PC-3 (cell line): ENCODE measurements around the gene PVALB. TPM values are rescaled to one million over a fixed set of nuclear protein-coding genes. Genes with fewer than 3 reads are reported as not detected.

Experiments used
- ATAC-seq: fragments of 200-7000 bp; cut with Tn5 transposase; 2 replicates; pipeline ENCODE4 v1.9.1; 2020; ENCODE audit warnings: mild to moderate bottlenecking, moderate library complexity
- BruUV-seq: library from RNA; stranded (reverse); fragments of 400-500 nt; replicated peaks from 2 replicates; lab custom pipeline; 2021; lab: Mats Ljungman, UMichigan
- CTCF ChIA-PET: fragments of 300-600 bp; sonication (Branson Sonifier 250); formaldehyde crosslinking; loops from one replicate; lab custom pipeline; 2022; ENCODE audit warnings: antibody characterized with exemption; lab: Charles Lee
- POLR2A ChIA-PET: fragments of 300-600 bp; sonication (Branson Sonifier 250); formaldehyde crosslinking; loops from one replicate; lab custom pipeline; 2022; ENCODE audit warnings: antibody characterized with exemption; ENCODE audit not compliant: unreplicated experiment; lab: Charles Lee
- DNase-seq: peaks from one replicate; pipeline ENCODE4 v3.0.0-alpha.2; 2015
- H2AFZ ChIP-seq: fragments of 300-600 bp; sonication (generic); 2 replicates; pipeline ENCODE4 v1.6.0; 2016; ENCODE audit warnings: antibody characterized with exemption, low read length
- H3F3A ChIP-seq: fragments of 300-600 bp; sonication (generic); one replicate; pipeline ENCODE4 v1.6.0; 2017; ENCODE audit warnings: antibody characterized with exemption, low read length, control low read depth, mild to moderate bottlenecking; ENCODE audit not compliant: unreplicated experiment
- H3K27ac ChIP-seq: fragments of 300-600 bp; sonication (generic); 2 replicates; pipeline ENCODE4 v1.5.1; 2016; ENCODE audit warnings: mild to moderate bottlenecking, low read length
- H3K27me3 ChIP-seq: fragments of 300-600 bp; sonication (generic); 2 replicates; pipeline ENCODE4 v1.6.1; 2016; ENCODE audit warnings: low read length, mixed read lengths
- H3K36me3 ChIP-seq: fragments of 300-600 bp; sonication (generic); 2 replicates; pipeline ENCODE4 v1.6.1; 2016; ENCODE audit warnings: low read depth, mixed run types, low read length, mixed read lengths
- H3K4me1 ChIP-seq: fragments of 300-600 bp; sonication (generic); 2 replicates; pipeline ENCODE4 v1.5.1; 2016; ENCODE audit warnings: low read length; ENCODE audit not compliant: insufficient read depth
- H3K4me2 ChIP-seq: fragments of 300-600 bp; sonication (generic); 2 replicates; pipeline ENCODE4 v1.6.0; 2016; ENCODE audit warnings: low read length
- H3K4me3 ChIP-seq: fragments of 300-600 bp; sonication (generic); 2 replicates; pipeline ENCODE4 v1.5.1; 2016; ENCODE audit warnings: mild to moderate bottlenecking, low read length, mixed read lengths
- H3K79me2 ChIP-seq: fragments of 300-600 bp; sonication (generic); 2 replicates; pipeline ENCODE4 v1.6.1; 2017; ENCODE audit warnings: low read length, mixed read lengths
- H3K9ac ChIP-seq: fragments of 300-600 bp; sonication (generic); 2 replicates; pipeline ENCODE4 v1.6.0; 2016; ENCODE audit warnings: mild to moderate bottlenecking, low read length
- H3K9me2 ChIP-seq: fragments of 300-600 bp; sonication (generic); replicated peaks from 2 replicates; pipeline ENCODE4 v1.6.1; 2016; ENCODE audit warnings: mixed run types, low read length, mixed read lengths
- H3K9me3 ChIP-seq: fragments of 300-600 bp; sonication (generic); 2 replicates; pipeline ENCODE4 v1.6.1; 2016; ENCODE audit warnings: low read length, mixed read lengths
- H4K20me1 ChIP-seq: fragments of 300-600 bp; sonication (generic); 2 replicates; pipeline ENCODE4 v1.6.1; 2016; ENCODE audit warnings: low read length, mixed read lengths
- EZH2 ChIP-seq: fragments of 300-600 bp; sonication (generic); IDR thresholded peaks from one replicate; pipeline ENCODE4 v1.6.1; 2017; ENCODE audit warnings: antibody characterized with exemption, mild to moderate bottlenecking, low read length; ENCODE audit not compliant: unreplicated experiment
- EZH2phosphoT487 ChIP-seq: fragments of 300-600 bp; sonication (generic); IDR thresholded peaks from 2 replicates; pipeline ENCODE4 v1.6.1; 2018; ENCODE audit warnings: mild to moderate bottlenecking, antibody characterized with exemption, low read length, borderline replicate concordance
- intact Hi-C: fragments of 100-400 bp; cut with micrococcal nuclease; formaldehyde crosslinking; loops from 2 replicates; pipeline ENCODE4 v1.9.0; 2023
- total RNA-seq: library from RNA; depleted of rRNA; stranded (reverse); fragments of >200 nt; gene quantifications from 2 replicates; pipeline ENCODE4 v1.2.3, GENCODE V29; 2014
- TF ChIP-seq, protein P1 (sequence below): fragments of 300-600 bp; sonication (generic); conservative IDR thresholded peaks from 2 replicates; pipeline ENCODE4 v1.5.1; 2017; ENCODE audit warnings: antibody characterized with exemption, low read depth, mild to moderate bottlenecking, low read length

The PVALB gene
- total RNA-seq, 1 experiment from 2014 or later, result not detected

DNA sequence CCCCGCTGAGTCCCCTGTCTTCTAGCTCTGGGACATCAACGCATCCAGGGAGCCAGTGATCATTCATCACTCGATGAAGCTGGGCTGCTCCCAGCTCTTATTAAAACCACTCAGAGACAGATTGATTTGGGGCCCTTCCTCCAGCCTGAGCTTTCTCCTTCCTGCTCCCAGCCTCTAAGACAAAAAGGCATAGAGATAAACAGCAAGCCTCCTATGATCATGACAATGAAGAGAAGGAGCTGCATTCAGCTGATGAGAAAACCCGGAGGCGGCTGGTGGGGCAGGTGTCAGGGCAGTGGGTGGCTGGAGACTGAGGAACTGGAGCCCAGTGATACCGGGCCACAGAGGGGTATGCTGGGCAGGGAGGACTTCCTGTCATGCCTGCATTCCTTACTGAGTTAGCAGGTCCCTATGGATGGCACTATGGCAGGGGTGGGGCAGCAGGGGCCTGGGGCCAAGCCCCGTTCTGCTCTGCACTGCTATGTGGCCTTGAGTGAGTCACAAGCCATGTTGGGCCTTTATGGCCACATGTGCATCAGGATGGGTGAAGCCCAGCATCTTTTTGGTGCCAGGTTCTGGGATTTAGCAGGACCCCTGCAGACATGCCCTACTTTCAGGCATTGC is 20.2 kb downstream of the PVALB start:
- CTCF ChIA-PET, result no interaction called here
- Histone ChIP-seq H3K27me3 (no peaks in the 10 kb centered on the region), H3K9me3 (no peaks in the 10 kb centered on the region), H4K20me1 (no peaks in the 10 kb centered on the region), H3K79me2 (no peaks in the 10 kb centered on the region), H3K9me2 (no peaks in the 10 kb centered on the region), H2AFZ (no peak overlapping the region), H3F3A (no peaks in the 10 kb centered on the region), H3K27ac (no peak overlapping the region), H3K9ac (no peak overlapping the region), H3K4me1 (no peaks in the 10 kb centered on the region), H3K4me2 (no peak overlapping the region), H3K4me3 (no peak overlapping the region), H3K36me3 (no peaks in the 10 kb centered on the region)
- POLR2A ChIA-PET, result no interaction called here
- BruUV-seq, result no TSS peak
- no peak for TF ChIP-seq EZH2phosphoT487
- TF ChIP-seq EZH2, result no peak
- TF ChIP-seq, protein P1, sequence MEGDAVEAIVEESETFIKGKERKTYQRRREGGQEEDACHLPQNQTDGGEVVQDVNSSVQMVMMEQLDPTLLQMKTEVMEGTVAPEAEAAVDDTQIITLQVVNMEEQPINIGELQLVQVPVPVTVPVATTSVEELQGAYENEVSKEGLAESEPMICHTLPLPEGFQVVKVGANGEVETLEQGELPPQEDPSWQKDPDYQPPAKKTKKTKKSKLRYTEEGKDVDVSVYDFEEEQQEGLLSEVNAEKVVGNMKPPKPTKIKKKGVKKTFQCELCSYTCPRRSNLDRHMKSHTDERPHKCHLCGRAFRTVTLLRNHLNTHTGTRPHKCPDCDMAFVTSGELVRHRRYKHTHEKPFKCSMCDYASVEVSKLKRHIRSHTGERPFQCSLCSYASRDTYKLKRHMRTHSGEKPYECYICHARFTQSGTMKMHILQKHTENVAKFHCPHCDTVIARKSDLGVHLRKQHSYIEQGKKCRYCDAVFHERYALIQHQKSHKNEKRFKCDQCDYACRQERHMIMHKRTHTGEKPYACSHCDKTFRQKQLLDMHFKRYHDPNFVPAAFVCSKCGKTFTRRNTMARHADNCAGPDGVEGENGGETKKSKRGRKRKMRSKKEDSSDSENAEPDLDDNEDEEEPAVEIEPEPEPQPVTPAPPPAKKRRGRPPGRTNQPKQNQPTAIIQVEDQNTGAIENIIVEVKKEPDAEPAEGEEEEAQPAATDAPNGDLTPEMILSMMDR, result no peak
- DNase-seq (no peak), ATAC-seq (0 out of 2 replicates have a peak, but pooled peaks have one; percentile 24)
- intact Hi-C loops, result no loop called here

DNA sequence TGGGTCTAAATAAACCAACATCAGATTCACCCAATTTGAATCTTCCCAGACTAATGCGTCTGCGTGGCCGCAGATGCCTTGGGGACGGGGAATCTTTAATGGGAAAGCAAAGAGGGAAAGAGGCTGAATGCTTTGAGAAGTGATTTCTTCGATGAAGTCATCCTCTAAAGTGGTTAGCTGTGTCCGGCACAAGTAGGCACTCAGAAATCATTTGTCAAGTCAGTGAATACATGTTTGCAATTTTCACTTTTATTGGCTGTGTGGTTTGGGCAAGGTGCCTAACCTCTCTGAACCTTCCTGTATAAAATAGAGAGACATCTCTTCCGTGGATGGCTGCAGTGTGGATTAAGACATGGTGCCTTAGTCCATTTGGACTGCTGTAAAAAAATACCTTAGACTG is 21.2 kb downstream of the PVALB start:
- intact Hi-C loops, result no loop called here
- ATAC-seq (peak; percentile 68), DNase-seq (peak; percentile 25)
- Histone ChIP-seq H3F3A (no peaks in the 10 kb centered on the region), H3K4me1 (no peaks in the 10 kb centered on the region), H3K9me3 (no peaks in the 10 kb centered on the region), H2AFZ (no peak overlapping the region), H3K9ac (no peak overlapping the region), H3K79me2 (no peaks in the 10 kb centered on the region), H3K4me3 (no peak overlapping the region), H4K20me1 (no peaks in the 10 kb centered on the region), H3K4me2 (no peak overlapping the region; the same call in 1 of the 2 replicates), H3K27ac (no peak overlapping the region), H3K36me3 (no peaks in the 10 kb centered on the region), H3K9me2 (no peaks in the 10 kb centered on the region), H3K27me3 (no peaks in the 10 kb centered on the region)
- TF ChIP-seq EZH2, result no peak
- TF ChIP-seq, protein P1, result no peak
- BruUV-seq, result no TSS peak
- CTCF ChIA-PET, result no interaction called here
- POLR2A ChIA-PET, result no interaction called here

DNA sequence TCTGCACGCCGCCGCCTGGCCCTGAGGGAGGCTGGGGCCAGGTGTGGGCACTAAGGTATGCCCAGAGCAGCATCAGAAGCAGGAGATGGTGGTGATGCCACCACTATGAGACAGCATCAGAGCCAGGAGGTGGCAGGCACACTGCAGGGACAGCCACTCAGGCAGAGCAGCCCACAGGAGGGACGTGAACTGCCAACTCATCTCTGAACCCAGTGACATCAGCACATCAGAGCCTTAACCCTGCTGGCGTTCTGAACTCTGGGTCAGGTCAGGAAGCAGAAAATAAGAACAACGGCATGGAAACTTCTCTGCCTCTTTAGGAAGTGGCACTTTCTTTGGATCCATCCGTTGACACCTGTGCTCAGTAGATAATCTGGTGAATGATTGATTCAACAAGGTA is 26.2 kb downstream of the PVALB start:
- BruUV-seq, result no TSS peak
- Histone ChIP-seq H3K4me3 (no peak overlapping the region), H3K79me2 (no peaks in the 10 kb centered on the region), H3K9me3 (no peaks in the 10 kb centered on the region), H3K9me2 (no peaks in the 10 kb centered on the region), H2AFZ (no peak overlapping the region), H3K27ac (no peak overlapping the region), H4K20me1 (no peaks in the 10 kb centered on the region), H3K27me3 (0 out of 2 replicates have a peak, but pooled peaks cover 8% of the 10 kb centered on the region), H3K4me1 (no peaks in the 10 kb centered on the region), H3K9ac (no peak overlapping the region), H3K36me3 (no peaks in the 10 kb centered on the region), H3K4me2 (no peak overlapping the region), H3F3A (no peaks in the 10 kb centered on the region)
- no peak for DNase-seq
- ATAC-seq, result no peak
- intact Hi-C loops, result no loop called here
- TF ChIP-seq EZH2, result no peak
- TF ChIP-seq, protein P1, result no peak
- TF ChIP-seq EZH2phosphoT487, result no peak
- POLR2A ChIA-PET, result no interaction called here
- CTCF ChIA-PET, result no interaction called here
